HepG2 (cell line): Measurements from ENCODE around the gene MRPS35.

Source experiments
- DPF2 ChIP-seq: sonication (generic); formaldehyde crosslinking; IDR thresholded peaks from 2 replicates; pipeline ENCODE4 v1.4.0; 2020; ENCODE audit warnings: mild to moderate bottlenecking, low read depth, missing genetic modification reagents, borderline replicate concordance
- ELF1 ChIP-seq: sonication (generic); formaldehyde crosslinking; IDR thresholded peaks from 2 replicates; pipeline ENCODE4 v1.4.0; 2020; ENCODE audit warnings: missing genetic modification reagents
- MYC ChIP-seq: sonication (generic); formaldehyde crosslinking; IDR thresholded peaks from 2 replicates; pipeline ENCODE4 v1.9.0; 2021; ENCODE audit warnings: missing genetic modification reagents, borderline replicate concordance
- POLR2AphosphoS5 ChIP-seq: IDR thresholded peaks from 2 replicates; pipeline ENCODE4 v1.6.1; 2012; ENCODE audit warnings: low read depth, low read length
- RFX5 ChIP-seq: IDR thresholded peaks from 2 replicates; pipeline ENCODE4 v1.6.1; 2011; ENCODE audit warnings: low read depth, low read length, improper control_type of control experiment
- ZNF3 ChIP-seq: IDR thresholded peaks from 2 replicates; pipeline ENCODE4 v1.7.0; 2017; ENCODE audit warnings: inconsistent platforms
- TF ChIP-seq, protein P1 (sequence below): IDR thresholded peaks from 2 replicates; pipeline ENCODE4 v1.6.1; 2012; ENCODE audit warnings: inconsistent platforms
- TF ChIP-seq, protein P2 (sequence below): sonication (generic); formaldehyde crosslinking; IDR thresholded peaks from 2 replicates; pipeline ENCODE4 v1.5.0; 2020; ENCODE audit warnings: mild to moderate bottlenecking, missing genetic modification reagents, moderate library complexity

DNA sequence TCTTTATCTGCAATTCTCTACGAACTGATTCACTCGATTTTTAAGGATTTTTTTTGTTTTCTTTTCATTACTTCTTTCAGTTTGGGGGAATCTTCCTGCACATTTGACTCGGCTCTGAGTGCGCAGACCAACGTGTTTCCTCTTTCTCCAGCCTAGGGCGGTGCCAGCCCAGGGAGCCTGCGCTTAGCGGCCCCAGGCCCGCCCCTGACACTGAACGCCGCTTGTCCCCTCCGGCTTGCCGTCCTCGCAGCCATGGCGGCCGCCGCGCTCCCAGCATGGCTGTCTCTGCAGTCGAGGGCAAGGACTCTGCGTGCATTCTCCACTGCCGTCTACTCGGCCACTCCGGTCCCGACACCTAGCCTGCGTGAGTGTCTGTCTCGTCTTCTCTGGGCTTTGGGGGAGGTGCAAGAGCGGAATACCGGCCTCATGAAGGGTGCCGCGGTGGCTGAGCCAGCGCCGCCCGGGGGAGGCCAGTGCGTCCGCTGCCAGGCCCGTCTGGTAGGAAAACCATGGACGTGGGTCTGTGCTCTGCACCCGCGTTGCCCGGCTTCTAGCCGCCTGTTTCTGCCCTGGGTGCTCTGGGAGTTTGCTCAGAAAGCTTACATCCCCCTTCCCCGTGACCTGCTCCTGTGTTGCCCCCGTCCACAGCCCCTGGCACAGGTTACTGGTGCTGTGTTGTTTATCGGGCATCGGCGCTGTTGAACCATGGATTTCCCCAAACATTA, at the start of gene MRPS35:
- no peak for TF ChIP-seq ZNF3 (CRISPR knock-in tag)
- 0 out of 2 replicates have a peak, but pooled peaks have one; percentile 24 for TF ChIP-seq DPF2 (CRISPR knock-in tag)
- peak; percentile 98 for TF ChIP-seq MYC
- peak; percentile 65 for TF ChIP-seq ELF1 (CRISPR knock-in tag)
- no peak for TF ChIP-seq RFX5
- TF ChIP-seq, protein P1, sequence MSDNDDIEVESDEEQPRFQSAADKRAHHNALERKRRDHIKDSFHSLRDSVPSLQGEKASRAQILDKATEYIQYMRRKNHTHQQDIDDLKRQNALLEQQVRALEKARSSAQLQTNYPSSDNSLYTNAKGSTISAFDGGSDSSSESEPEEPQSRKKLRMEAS = peak; percentile 97
- TF ChIP-seq, protein P2, sequence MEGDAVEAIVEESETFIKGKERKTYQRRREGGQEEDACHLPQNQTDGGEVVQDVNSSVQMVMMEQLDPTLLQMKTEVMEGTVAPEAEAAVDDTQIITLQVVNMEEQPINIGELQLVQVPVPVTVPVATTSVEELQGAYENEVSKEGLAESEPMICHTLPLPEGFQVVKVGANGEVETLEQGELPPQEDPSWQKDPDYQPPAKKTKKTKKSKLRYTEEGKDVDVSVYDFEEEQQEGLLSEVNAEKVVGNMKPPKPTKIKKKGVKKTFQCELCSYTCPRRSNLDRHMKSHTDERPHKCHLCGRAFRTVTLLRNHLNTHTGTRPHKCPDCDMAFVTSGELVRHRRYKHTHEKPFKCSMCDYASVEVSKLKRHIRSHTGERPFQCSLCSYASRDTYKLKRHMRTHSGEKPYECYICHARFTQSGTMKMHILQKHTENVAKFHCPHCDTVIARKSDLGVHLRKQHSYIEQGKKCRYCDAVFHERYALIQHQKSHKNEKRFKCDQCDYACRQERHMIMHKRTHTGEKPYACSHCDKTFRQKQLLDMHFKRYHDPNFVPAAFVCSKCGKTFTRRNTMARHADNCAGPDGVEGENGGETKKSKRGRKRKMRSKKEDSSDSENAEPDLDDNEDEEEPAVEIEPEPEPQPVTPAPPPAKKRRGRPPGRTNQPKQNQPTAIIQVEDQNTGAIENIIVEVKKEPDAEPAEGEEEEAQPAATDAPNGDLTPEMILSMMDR (CRISPR knock-in tag) = peak; percentile 41
- peak; percentile 95 for TF ChIP-seq POLR2AphosphoS5
